Liver (tissue), 3 donors: ENCODE measurements around the gene SCARF1.

Experiments
- GABPA ChIP-seq, 2 donors: IDR thresholded peaks in 1 of 2; conservative IDR thresholded peaks in 1 of 2; 2 replicates each; pipeline ENCODE4 v1.6.1; 2016; ENCODE audit warnings: antibody characterized with exemption in 2 of 2, mild to moderate bottlenecking in 1 of 2, moderate library complexity in 1 of 2
- HNF4A ChIP-seq, 2 donors: conservative IDR thresholded peaks; 2 replicates each; pipeline ENCODE4 v1.6.1; 2016; ENCODE audit warnings: antibody characterized with exemption in 2 of 2, mild to moderate bottlenecking in 2 of 2
- RAD21 ChIP-seq, 2 donors: IDR thresholded peaks; 2 replicates each; pipeline ENCODE4 v1.6.1; 2016; ENCODE audit warnings: antibody characterized with exemption in 2 of 2, mild to moderate bottlenecking in 2 of 2
- RXRA ChIP-seq, 2 donors: IDR thresholded peaks; 2 replicates each; pipeline ENCODE4 v1.6.1; 2017 to 2018; ENCODE audit warnings: antibody characterized with exemption in 2 of 2, mild to moderate bottlenecking in 1 of 2
- SP1 ChIP-seq: IDR thresholded peaks from 2 replicates; pipeline ENCODE4 v1.6.1; 2018; ENCODE audit warnings: antibody characterized with exemption, mild to moderate bottlenecking
- TAF1 ChIP-seq: conservative IDR thresholded peaks from 2 replicates; pipeline ENCODE4 v1.6.1; 2016; ENCODE audit warnings: antibody characterized with exemption, mild to moderate bottlenecking
- TF ChIP-seq, protein P1 (sequence below): fragments of 150-350 bp; IDR thresholded peaks from 2 replicates; pipeline ENCODE4 v1.5.1; 2017; ENCODE audit warnings: improper control_type of control experiment, low read depth, low read length; ENCODE audit not compliant: missing input control
- TF ChIP-seq, protein P2 (sequence below): IDR thresholded peaks from 2 replicates; pipeline ENCODE4 v1.6.1; 2016; ENCODE audit warnings: antibody characterized with exemption
- TF ChIP-seq, protein P3 (sequence below): IDR thresholded peaks from 2 replicates; pipeline ENCODE4 v1.6.1; 2016; ENCODE audit warnings: antibody characterized with exemption
- TF ChIP-seq, protein P4 (sequence below): IDR thresholded peaks from 2 replicates; pipeline ENCODE4 v1.6.1; 2016; ENCODE audit warnings: antibody characterized with exemption
- TF ChIP-seq, protein P5 (sequence below): IDR thresholded peaks from 2 replicates; pipeline ENCODE4 v1.6.1; 2016; ENCODE audit warnings: antibody characterized with exemption, mild to moderate bottlenecking
- donor health status: healthy.
- donor health status: healthy.

DNA sequence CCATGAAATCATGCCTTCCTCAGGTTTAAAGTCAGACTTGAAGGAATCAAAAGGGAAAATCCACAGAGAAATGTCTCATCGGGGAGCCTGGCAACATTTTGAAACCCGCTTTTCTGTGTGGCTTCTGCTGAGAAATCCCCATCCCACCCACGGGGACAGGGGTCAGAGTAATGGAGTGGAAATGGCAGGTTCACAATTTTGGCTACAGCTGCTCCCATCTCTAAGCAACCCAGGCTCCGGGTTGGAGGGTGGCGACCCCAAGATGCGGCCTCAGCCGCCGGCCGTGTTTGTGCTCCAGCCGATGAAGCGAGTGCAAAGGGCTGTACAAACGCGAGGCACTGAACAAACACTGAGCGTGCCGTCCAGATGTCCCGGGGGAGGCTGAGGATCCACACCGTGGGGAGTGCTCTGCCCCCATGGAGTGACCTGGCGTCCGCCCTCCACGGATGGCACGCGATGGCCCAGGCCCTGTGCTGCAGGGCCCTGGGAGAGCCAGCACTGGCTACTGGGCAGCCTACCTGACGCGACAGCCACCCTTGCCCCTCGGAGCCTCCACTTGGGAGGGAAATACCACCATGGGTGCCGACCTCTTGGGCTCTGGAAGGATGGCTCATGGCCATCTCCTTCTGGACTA lies 39.1 kb downstream of the SCARF1 start:
- TF ChIP-seq SP1 = no peak
- TF ChIP-seq, protein P1, sequence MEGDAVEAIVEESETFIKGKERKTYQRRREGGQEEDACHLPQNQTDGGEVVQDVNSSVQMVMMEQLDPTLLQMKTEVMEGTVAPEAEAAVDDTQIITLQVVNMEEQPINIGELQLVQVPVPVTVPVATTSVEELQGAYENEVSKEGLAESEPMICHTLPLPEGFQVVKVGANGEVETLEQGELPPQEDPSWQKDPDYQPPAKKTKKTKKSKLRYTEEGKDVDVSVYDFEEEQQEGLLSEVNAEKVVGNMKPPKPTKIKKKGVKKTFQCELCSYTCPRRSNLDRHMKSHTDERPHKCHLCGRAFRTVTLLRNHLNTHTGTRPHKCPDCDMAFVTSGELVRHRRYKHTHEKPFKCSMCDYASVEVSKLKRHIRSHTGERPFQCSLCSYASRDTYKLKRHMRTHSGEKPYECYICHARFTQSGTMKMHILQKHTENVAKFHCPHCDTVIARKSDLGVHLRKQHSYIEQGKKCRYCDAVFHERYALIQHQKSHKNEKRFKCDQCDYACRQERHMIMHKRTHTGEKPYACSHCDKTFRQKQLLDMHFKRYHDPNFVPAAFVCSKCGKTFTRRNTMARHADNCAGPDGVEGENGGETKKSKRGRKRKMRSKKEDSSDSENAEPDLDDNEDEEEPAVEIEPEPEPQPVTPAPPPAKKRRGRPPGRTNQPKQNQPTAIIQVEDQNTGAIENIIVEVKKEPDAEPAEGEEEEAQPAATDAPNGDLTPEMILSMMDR = no peak
- no peak for TF ChIP-seq GABPA (IDR thresholded peaks at IDR 0.05 in 1 of 2, conservative IDR thresholded peaks at IDR 0.05 in 1 of 2)
- TF ChIP-seq, protein P2, sequence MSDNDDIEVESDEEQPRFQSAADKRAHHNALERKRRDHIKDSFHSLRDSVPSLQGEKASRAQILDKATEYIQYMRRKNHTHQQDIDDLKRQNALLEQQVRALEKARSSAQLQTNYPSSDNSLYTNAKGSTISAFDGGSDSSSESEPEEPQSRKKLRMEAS = no peak
- TF ChIP-seq RAD21 (IDR thresholded peaks at IDR 0.05) = no peak
- TF ChIP-seq HNF4A (conservative IDR thresholded peaks at IDR 0.05) = no peak
- TF ChIP-seq TAF1 = no peak
- TF ChIP-seq, protein P3, sequence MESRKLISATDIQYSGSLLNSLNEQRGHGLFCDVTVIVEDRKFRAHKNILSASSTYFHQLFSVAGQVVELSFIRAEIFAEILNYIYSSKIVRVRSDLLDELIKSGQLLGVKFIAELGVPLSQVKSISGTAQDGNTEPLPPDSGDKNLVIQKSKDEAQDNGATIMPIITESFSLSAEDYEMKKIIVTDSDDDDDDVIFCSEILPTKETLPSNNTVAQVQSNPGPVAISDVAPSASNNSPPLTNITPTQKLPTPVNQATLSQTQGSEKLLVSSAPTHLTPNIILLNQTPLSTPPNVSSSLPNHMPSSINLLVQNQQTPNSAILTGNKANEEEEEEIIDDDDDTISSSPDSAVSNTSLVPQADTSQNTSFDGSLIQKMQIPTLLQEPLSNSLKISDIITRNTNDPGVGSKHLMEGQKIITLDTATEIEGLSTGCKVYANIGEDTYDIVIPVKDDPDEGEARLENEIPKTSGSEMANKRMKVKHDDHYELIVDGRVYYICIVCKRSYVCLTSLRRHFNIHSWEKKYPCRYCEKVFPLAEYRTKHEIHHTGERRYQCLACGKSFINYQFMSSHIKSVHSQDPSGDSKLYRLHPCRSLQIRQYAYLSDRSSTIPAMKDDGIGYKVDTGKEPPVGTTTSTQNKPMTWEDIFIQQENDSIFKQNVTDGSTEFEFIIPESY = no peak
- TF ChIP-seq, protein P4, sequence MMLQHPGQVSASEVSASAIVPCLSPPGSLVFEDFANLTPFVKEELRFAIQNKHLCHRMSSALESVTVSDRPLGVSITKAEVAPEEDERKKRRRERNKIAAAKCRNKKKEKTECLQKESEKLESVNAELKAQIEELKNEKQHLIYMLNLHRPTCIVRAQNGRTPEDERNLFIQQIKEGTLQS = no peak
- TF ChIP-seq RXRA (IDR thresholded peaks at IDR 0.05) = no peak
- TF ChIP-seq, protein P5, sequence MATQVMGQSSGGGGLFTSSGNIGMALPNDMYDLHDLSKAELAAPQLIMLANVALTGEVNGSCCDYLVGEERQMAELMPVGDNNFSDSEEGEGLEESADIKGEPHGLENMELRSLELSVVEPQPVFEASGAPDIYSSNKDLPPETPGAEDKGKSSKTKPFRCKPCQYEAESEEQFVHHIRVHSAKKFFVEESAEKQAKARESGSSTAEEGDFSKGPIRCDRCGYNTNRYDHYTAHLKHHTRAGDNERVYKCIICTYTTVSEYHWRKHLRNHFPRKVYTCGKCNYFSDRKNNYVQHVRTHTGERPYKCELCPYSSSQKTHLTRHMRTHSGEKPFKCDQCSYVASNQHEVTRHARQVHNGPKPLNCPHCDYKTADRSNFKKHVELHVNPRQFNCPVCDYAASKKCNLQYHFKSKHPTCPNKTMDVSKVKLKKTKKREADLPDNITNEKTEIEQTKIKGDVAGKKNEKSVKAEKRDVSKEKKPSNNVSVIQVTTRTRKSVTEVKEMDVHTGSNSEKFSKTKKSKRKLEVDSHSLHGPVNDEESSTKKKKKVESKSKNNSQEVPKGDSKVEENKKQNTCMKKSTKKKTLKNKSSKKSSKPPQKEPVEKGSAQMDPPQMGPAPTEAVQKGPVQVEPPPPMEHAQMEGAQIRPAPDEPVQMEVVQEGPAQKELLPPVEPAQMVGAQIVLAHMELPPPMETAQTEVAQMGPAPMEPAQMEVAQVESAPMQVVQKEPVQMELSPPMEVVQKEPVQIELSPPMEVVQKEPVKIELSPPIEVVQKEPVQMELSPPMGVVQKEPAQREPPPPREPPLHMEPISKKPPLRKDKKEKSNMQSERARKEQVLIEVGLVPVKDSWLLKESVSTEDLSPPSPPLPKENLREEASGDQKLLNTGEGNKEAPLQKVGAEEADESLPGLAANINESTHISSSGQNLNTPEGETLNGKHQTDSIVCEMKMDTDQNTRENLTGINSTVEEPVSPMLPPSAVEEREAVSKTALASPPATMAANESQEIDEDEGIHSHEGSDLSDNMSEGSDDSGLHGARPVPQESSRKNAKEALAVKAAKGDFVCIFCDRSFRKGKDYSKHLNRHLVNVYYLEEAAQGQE = no peak
